Neutrophil (primary cell): ENCODE data around the gene MATCAP1.

Experiments
- H3K27ac ChIP-seq: fragments of 200-600 bp; sonication (generic); 2 replicates; pipeline ENCODE4 v1.5.1; 2016; ENCODE audit warnings: mild to moderate bottlenecking, moderate library complexity
- H3K27me3 ChIP-seq: fragments of 200-600 bp; sonication (generic); 2 replicates; pipeline ENCODE4 v1.6.0; 2016; ENCODE audit warnings: mild to moderate bottlenecking
- H3K36me3 ChIP-seq: fragments of 200-600 bp; sonication (generic); 2 replicates; pipeline ENCODE4 v1.5.1; 2017
- H3K4me1 ChIP-seq, 2 experiments: fragments of 200-600 bp in 1 of 2; sonication (generic) in 1 of 2; 1 replicate in 1 of 2; 2 replicates in 1 of 2; pipeline versions ENCODE4 v1.5.1 to v1.6.1; 2013 to 2016; ENCODE audit warnings: low read depth in 1 of 2, low read length in 1 of 2, mild to moderate bottlenecking in 1 of 2, moderate library complexity in 1 of 2; ENCODE audit not compliant: control insufficient read depth in 1 of 2, insufficient read depth in 1 of 2
- H3K4me3 ChIP-seq, 2 experiments: fragments of 200-600 bp in 1 of 2; sonication (generic) in 1 of 2; 1 replicate in 1 of 2; 2 replicates in 1 of 2; pipeline ENCODE4 v1.5.1; 2013 to 2016; ENCODE audit warnings: low read depth in 1 of 2, low read length in 1 of 2, mild to moderate bottlenecking in 1 of 2, moderate library complexity in 1 of 2
- H3K9me3 ChIP-seq: fragments of 200-600 bp; sonication (generic); 2 replicates; pipeline ENCODE4 v1.5.1; 2016
- CTCF ChIP-seq: fragments of 200-600 bp; sonication (generic); IDR thresholded peaks from 2 replicates; pipeline ENCODE4 v1.5.1; 2016; ENCODE audit warnings: antibody characterized with exemption

The MATCAP1 gene

DNA sequence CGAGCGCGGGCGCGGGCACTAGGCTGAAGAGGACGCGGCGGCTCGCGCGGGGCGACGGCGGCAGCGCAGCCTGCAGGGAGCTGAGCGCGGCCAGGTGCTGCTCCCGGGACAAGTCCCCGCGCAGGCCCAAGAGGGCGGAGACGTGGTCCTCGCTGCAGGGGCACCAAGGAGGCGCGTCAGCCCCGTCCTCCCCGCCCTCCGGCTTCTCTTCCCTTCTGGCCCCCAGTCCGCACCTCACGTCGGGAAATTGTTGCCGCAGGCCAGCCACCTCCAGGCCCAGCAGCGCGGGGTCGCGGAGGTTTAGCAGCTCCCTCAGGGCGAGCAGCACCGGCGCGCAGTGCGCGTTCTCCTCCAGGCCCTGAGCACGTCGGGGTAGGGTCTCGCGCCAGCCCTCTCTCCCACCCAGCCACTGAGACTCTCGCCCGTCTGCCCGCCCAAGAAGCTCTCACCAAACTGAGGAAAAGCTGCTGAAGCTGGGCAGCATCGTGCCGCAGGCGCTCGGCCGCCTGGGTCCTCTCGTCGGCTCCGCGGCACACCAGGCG is 761 bp upstream of the MATCAP1 start:
- H3K27me3 ChIP-seq = peaks cover 32% of the 10 kb centered on the region
- peak overlapping the region; percentile 85 to 100 for H3K4me3 ChIP-seq
- no peak for TF ChIP-seq CTCF
- peak overlapping the region; percentile 85 for H3K27ac ChIP-seq
- no peaks in the 10 kb centered on the region for H3K36me3 ChIP-seq
- peaks cover 26 to 30% of the 10 kb centered on the region in 2 experiments for H3K4me1 ChIP-seq
- H3K9me3 ChIP-seq = no peaks in the 10 kb centered on the region

- Histone ChIP-seq H3K36me3 (no peaks in the 10 kb centered on the region), H3K27me3 (peaks cover 45% of the 10 kb centered on the region), H3K4me3 (peak overlapping the region; percentile 85 to 100), H3K9me3 (no peaks in the 10 kb centered on the region), H3K4me1 (peaks cover 31 to 32% of the 10 kb centered on the region in 2 experiments), H3K27ac (peak overlapping the region; percentile 85)
- no peak for TF ChIP-seq CTCF
These were observed 508 bp downstream of the MATCAP1 start for GRCh38 chr16:67183284-67183626.

- no peak overlapping the region for H3K4me3 ChIP-seq
- no peak for TF ChIP-seq CTCF
- H3K27ac ChIP-seq = no peak overlapping the region
- H3K36me3 ChIP-seq = no peaks in the 10 kb centered on the region
- H3K9me3 ChIP-seq = no peaks in the 10 kb centered on the region
- peaks cover 34 to 36% of the 10 kb centered on the region in 2 experiments for H3K4me1 ChIP-seq
- peaks cover 55% of the 10 kb centered on the region for H3K27me3 ChIP-seq
These were observed 1.5 kb downstream of the MATCAP1 start for GRCh38 chr16:67182288-67182687.

GRCh38 chr16:67181346-67181745 is 2.4 kb downstream of the MATCAP1 start:
- H3K9me3 ChIP-seq = no peaks in the 10 kb centered on the region
- no peak overlapping the region for H3K27ac ChIP-seq
- H3K4me1 ChIP-seq = peaks cover 34 to 36% of the 10 kb centered on the region in 2 experiments
- peaks cover 56% of the 10 kb centered on the region for H3K27me3 ChIP-seq
- TF ChIP-seq CTCF = no peak
- H3K4me3 ChIP-seq = no peak overlapping the region
- no peaks in the 10 kb centered on the region for H3K36me3 ChIP-seq

GRCh38 chr16:67180166-67180565 is 3.6 kb downstream of the MATCAP1 start:
- peaks cover 56% of the 10 kb centered on the region for H3K27me3 ChIP-seq
- H3K36me3 ChIP-seq = no peaks in the 10 kb centered on the region
- no peak overlapping the region for H3K4me3 ChIP-seq
- no peaks in the 10 kb centered on the region for H3K9me3 ChIP-seq
- H3K27ac ChIP-seq = no peak overlapping the region
- peaks cover 26 to 27% of the 10 kb centered on the region in 2 experiments for H3K4me1 ChIP-seq
- no peak for TF ChIP-seq CTCF
